ENCODE data around the gene LYPD5.

LYPD5 gene

DNA sequence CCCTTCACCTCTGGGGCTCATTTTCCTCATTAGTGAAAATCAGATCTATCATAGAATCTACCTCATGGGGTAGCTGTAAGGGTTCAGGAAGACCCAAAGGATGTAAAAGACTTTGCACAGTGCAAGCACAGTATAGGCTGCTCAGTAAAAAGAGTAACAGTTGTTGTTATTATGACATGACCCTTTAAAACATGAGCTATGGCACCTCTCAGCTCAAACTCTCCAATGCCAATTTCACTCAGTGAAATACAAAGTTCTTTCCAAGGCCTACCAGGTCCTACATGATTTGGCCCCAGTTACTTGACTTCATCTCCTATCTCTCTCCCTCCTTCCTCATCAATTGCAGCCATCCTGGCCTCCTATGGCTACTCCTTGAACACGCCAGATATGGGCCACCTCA, 52.3 kb downstream of the LYPD5 start:
- no peak for DNase-seq

GRCh38 chr19:43749152-43749551, 53.1 kb downstream of the LYPD5 start:
- no peak for DNase-seq

- no peak for DNase-seq
These were observed 53.6 kb downstream of the LYPD5 start for GRCh38 chr19:43748685-43749084.

GRCh38 chr19:43748205-43748594, 54.0 kb downstream of the LYPD5 start:
- DNase-seq, result no peak

DNA sequence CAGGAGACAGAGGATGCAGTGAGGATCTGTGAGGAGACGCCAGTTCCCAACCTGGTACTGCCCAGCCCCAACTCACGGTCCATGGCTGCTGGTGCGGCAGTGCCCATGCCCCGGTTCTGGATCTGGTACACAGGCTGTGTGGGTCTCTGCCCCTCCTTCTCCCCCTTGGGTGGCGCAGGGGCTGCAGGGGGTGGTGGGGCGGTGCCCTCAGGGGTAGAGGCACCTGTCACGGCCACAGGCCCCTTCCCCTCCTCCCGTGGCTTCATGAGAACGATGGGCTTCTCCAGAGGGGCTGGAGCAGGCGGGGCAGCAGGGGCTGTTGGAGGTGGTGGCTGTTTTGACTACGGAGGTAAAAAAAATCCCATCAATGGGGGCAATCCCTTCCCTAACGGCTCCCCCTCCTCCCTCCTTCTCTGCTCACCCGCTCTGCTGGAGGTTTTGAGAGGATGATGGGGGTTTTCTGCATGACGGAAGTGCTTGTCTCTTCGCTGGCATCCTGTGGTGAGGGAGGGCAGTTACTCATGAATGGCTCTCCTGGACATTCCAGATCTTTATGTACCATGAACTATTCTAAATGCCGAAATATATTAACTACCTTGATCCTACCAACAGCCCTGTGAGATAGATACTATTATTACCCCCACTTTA, 54.6 kb downstream of the LYPD5 start:
- no peak for DNase-seq

All from stimulated activated naive CD4-positive, alpha-beta T cell treated with Interleukin-2 at 50 U/mL for 16 hours (primary cell).